LHCN-M2 (cell line): ENCODE measurements around the gene FAM156B. TPM values are rescaled to one million over a fixed set of nuclear protein-coding genes. Genes with fewer than 3 reads are reported as not detected.
"Not testable (repeated sequence)": the region's sequence is repeated elsewhere in the genome, so short reads cannot be mapped to it uniquely, and the experiment has no call there.

ENCODE experiments used
- DNase-seq: peaks from one replicate; pipeline ENCODE4 v3.0.0-alpha.2; 2012; ENCODE audit warnings: low read depth
- total RNA-seq: library from RNA; depleted of rRNA; stranded (reverse); fragments of >200 nt; gene quantifications from 2 replicates; pipeline ENCODE4 v1.2.3, GENCODE V29; 2014; rRNA removed

Gene FAM156B
- total RNA-seq, 1 experiment from 2014 or later, result 40.1 TPM

GRCh38 chrX:52923781-52924241, 26.7 kb downstream of the FAM156B start:
- peak; percentile 50 for DNase-seq

GRCh38 chrX:52930214-52930613, 33.1 kb downstream of the FAM156B start:
- DNase-seq, result not testable (repeated sequence)

- DNase-seq, result no peak
Observed at GRCh38 chrX:52933213-52933612, 36.1 kb downstream of the FAM156B start.

GRCh38 chrX:52933976-52934703, 37.0 kb downstream of the FAM156B start:
- DNase-seq, result peak; percentile 52

GRCh38 chrX:52934704-52935469, 37.8 kb downstream of the FAM156B start:
- peak; percentile 93 for DNase-seq

- not testable (repeated sequence) for DNase-seq
Observed at GRCh38 chrX:52935470-52935784, 38.3 kb downstream of the FAM156B start.

- not testable (repeated sequence) for DNase-seq
Observed at GRCh38 chrX:52940704-52941103, 43.6 kb downstream of the FAM156B start.

GRCh38 chrX:52941728-52942127, 44.6 kb downstream of the FAM156B start:
- not testable (repeated sequence) for DNase-seq

- DNase-seq, result not testable (repeated sequence)
Observed at GRCh38 chrX:52945838-52946494, 48.8 kb downstream of the FAM156B start.

GRCh38 chrX:52947501-52947900, 50.4 kb downstream of the FAM156B start:
- DNase-seq, result not testable (repeated sequence)

GRCh38 chrX:52948265-52948664, 51.1 kb downstream of the FAM156B start:
- not testable (repeated sequence) for DNase-seq

GRCh38 chrX:52949325-52949724, 52.2 kb downstream of the FAM156B start:
- DNase-seq, result not testable (repeated sequence)

GRCh38 chrX:52949884-52950283, 52.8 kb downstream of the FAM156B start:
- not testable (repeated sequence) for DNase-seq

Other genes with a start within 250 kb of the FAM156B start
- gene SSX7, start 242.4 kb upstream of the FAM156B start, total RNA-seq, result not detected in 2 replicates
- not detected in 2 replicates for gene SSX2, start 190.2 kb upstream of the FAM156B start, total RNA-seq
- not detected in 2 replicates for gene SSX2B, start 146.1 kb upstream of the FAM156B start, total RNA-seq
- gene SPANXN5, start 99.9 kb upstream of the FAM156B start, total RNA-seq, result not detected in 2 replicates
- gene XAGE5, start 86.0 kb upstream of the FAM156B start, total RNA-seq, result not detected in 2 replicates
- not detected in 2 replicates for gene XAGE3, start 29.2 kb upstream of the FAM156B start, total RNA-seq
- 25.5 and 34.8 TPM in 2 replicates for gene FAM156A, start 61.2 kb downstream of the FAM156B start, total RNA-seq
- gene GPR173, start 151.5 kb downstream of the FAM156B start, total RNA-seq, result 2.3 and 4.1 TPM in 2 replicates
- 13.5 and 14.0 TPM in 2 replicates for gene TSPYL2, start 185.0 kb downstream of the FAM156B start, total RNA-seq
- gene KANTR, start 196.8 kb downstream of the FAM156B start, total RNA-seq, result 1.2 and 1.8 TPM in 2 replicates